HepG2 (cell line): ENCODE results near the gene TNFSF12. TPM values are rescaled to one million over a fixed set of nuclear protein-coding genes. Genes with fewer than 3 reads are reported as not detected.

Experiments
- MEIS2 ChIP-seq: sonication (generic); formaldehyde crosslinking; IDR thresholded peaks from 2 replicates; pipeline ENCODE4 v1.9.0; 2021; ENCODE audit warnings: mild to moderate bottlenecking, missing genetic modification reagents
- MXI1 ChIP-seq: IDR thresholded peaks from 3 replicates; pipeline ENCODE4 v1.6.1; 2012; ENCODE audit warnings: low read depth, low read length, inconsistent platforms, borderline replicate concordance
- NFYC ChIP-seq: IDR thresholded peaks from 2 replicates; pipeline ENCODE4 v1.6.1; 2016; ENCODE audit warnings: missing genetic modification reagents, missing compliant biosample characterization
- SALL1 ChIP-seq: sonication (generic); formaldehyde crosslinking; IDR thresholded peaks from 2 replicates; pipeline ENCODE4 v1.8.0; 2022; ENCODE audit warnings: mild to moderate bottlenecking, missing genetic modification reagents
- SAP130 ChIP-seq: IDR thresholded peaks from 2 replicates; pipeline ENCODE4 v1.6.1; 2016; ENCODE audit warnings: low read depth
- SMC3 ChIP-seq: IDR thresholded peaks from 2 replicates; pipeline ENCODE4 v1.6.1; 2011; ENCODE audit warnings: low read length, improper control_type of control experiment
- THAP11 ChIP-seq: IDR thresholded peaks from 2 replicates; pipeline ENCODE4 v1.6.1; 2016; ENCODE audit warnings: missing biosample characterization, missing genetic modification reagents
- XRCC5 ChIP-seq: fragments of 200-400 bp; formaldehyde crosslinking; optimal IDR thresholded peaks from 2 replicates; pipeline ENCODE3; 2017; ENCODE audit warnings: mild to moderate bottlenecking, low read length
- ZNF180 ChIP-seq: sonication (generic); formaldehyde crosslinking; IDR thresholded peaks from 2 replicates; pipeline ENCODE4 v1.4.0; 2020; ENCODE audit warnings: low read depth, missing genetic modification reagents, borderline replicate concordance
- polyA plus RNA-seq, 8 experiments: library from polyadenylated mRNA; depleted of rRNA in 3 of 8; stranded (reverse) in 7 of 8; unstranded in 1 of 8; fragments of >200 nt; fragmentation: Illumina TruSeq in 4 of 8; extraction: Trizol in 4 of 8; gene quantifications; 2 replicates each; pipeline versions ENCODE4 v1.2.1 to v1.2.3, GENCODE V29; 2011 to 2016; ENCODE audit warnings: low read depth in 4 of 8, missing spikeins in 1 of 8, mixed read lengths in 1 of 8; ENCODE audit not compliant: insufficient read depth in 1 of 8
- total RNA-seq, 5 experiments: library from RNA; depleted of rRNA; stranded (reverse); fragments of >200 nt; fragmentation: Illumina TruSeq; extraction: Trizol; gene quantifications; 2 replicates each; pipeline ENCODE4 v1.2.3, GENCODE V29; 2016; ENCODE audit warnings: low read depth in 1 of 5
- TF ChIP-seq, protein P1 (sequence below): sonication (generic); formaldehyde crosslinking; IDR thresholded peaks from 2 replicates; pipeline ENCODE4 v1.5.1; 2020; ENCODE audit warnings: mild to moderate bottlenecking, missing genetic modification reagents, moderate library complexity
- TF ChIP-seq, protein P2 (sequence below): sonication (generic); formaldehyde crosslinking; IDR thresholded peaks from 2 replicates; pipeline ENCODE4 v1.4.0; 2020; ENCODE audit warnings: mild to moderate bottlenecking, missing genetic modification reagents
- TF ChIP-seq, protein P3 (sequence below): sonication (generic); formaldehyde crosslinking; IDR thresholded peaks from 2 replicates; pipeline ENCODE4 v1.5.0; 2020; ENCODE audit warnings: mild to moderate bottlenecking, missing genetic modification reagents, moderate library complexity

Gene TNFSF12
- total and polyA plus RNA-seq, 2 of the 13 experiments (the other 11 are each of a cell fraction or from before 2014, with no cell fraction given): 0.93 to 7.2 TPM

DNA sequence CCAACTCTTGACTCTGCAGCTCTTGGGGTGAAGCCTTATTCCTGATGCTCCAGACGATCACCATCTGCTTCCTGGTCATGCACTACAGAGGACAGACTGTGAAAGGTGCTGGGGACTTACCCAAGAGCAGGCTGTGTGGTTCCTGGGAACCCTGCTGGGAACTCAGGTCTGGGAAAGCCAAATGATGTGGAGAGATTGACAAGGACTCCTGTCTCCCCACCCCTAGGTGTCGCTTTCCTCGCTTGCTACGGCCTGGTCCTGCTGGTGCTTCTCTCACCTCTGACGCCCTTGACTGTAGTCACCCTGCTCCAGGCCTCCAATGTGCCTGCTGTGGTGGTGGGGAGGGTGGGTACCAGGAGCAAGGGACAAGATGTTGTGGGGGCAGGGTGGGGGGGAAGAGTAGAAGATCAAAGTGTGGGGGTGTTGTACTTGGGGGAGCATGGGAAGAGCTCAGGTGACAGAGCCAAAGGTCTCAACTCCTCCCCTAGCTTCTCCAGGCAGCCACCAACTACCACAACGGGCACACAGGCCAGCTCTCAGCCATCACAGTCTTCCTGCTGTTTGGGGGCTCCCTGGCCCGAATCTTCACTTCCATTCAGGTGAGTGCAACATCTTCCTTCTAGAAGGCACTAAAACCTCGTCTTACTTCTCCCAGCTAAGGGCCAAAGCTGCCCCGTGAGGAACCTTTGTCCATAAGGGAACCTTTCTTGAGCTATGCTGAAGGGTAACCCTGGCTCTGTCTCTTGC, 38.0 kb downstream of the TNFSF12 start (continued):
- TF ChIP-seq, protein P1, sequence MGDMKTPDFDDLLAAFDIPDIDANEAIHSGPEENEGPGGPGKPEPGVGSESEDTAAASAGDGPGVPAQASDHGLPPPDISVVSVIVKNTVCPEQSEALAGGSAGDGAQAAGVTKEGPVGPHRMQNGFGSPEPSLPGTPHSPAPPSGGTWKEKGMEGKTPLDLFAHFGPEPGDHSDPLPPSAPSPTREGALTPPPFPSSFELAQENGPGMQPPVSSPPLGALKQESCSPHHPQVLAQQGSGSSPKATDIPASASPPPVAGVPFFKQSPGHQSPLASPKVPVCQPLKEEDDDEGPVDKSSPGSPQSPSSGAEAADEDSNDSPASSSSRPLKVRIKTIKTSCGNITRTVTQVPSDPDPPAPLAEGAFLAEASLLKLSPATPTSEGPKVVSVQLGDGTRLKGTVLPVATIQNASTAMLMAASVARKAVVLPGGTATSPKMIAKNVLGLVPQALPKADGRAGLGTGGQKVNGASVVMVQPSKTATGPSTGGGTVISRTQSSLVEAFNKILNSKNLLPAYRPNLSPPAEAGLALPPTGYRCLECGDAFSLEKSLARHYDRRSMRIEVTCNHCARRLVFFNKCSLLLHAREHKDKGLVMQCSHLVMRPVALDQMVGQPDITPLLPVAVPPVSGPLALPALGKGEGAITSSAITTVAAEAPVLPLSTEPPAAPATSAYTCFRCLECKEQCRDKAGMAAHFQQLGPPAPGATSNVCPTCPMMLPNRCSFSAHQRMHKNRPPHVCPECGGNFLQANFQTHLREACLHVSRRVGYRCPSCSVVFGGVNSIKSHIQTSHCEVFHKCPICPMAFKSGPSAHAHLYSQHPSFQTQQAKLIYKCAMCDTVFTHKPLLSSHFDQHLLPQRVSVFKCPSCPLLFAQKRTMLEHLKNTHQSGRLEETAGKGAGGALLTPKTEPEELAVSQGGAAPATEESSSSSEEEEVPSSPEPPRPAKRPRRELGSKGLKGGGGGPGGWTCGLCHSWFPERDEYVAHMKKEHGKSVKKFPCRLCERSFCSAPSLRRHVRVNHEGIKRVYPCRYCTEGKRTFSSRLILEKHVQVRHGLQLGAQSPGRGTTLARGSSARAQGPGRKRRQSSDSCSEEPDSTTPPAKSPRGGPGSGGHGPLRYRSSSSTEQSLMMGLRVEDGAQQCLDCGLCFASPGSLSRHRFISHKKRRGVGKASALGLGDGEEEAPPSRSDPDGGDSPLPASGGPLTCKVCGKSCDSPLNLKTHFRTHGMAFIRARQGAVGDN: peak; percentile 39; the same call in 1 of the 2 replicates
- TF ChIP-seq, protein P2, sequence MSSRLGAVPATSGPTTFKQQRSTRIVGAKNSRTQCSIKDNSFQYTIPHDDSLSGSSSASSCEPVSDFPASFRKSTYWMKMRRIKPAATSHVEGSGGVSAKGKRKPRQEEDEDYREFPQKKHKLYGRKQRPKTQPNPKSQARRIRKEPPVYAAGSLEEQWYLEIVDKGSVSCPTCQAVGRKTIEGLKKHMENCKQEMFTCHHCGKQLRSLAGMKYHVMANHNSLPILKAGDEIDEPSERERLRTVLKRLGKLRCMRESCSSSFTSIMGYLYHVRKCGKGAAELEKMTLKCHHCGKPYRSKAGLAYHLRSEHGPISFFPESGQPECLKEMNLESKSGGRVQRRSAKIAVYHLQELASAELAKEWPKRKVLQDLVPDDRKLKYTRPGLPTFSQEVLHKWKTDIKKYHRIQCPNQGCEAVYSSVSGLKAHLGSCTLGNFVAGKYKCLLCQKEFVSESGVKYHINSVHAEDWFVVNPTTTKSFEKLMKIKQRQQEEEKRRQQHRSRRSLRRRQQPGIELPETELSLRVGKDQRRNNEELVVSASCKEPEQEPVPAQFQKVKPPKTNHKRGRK: no peak
- TF ChIP-seq XRCC5: peak; percentile 45
- TF ChIP-seq SAP130 (CRISPR knock-in tag): peak; percentile 43; the same call in 1 of the 2 replicates
- TF ChIP-seq ZNF180: no peak
- TF ChIP-seq NFYC (CRISPR knock-in tag): no peak
- TF ChIP-seq, protein P3, sequence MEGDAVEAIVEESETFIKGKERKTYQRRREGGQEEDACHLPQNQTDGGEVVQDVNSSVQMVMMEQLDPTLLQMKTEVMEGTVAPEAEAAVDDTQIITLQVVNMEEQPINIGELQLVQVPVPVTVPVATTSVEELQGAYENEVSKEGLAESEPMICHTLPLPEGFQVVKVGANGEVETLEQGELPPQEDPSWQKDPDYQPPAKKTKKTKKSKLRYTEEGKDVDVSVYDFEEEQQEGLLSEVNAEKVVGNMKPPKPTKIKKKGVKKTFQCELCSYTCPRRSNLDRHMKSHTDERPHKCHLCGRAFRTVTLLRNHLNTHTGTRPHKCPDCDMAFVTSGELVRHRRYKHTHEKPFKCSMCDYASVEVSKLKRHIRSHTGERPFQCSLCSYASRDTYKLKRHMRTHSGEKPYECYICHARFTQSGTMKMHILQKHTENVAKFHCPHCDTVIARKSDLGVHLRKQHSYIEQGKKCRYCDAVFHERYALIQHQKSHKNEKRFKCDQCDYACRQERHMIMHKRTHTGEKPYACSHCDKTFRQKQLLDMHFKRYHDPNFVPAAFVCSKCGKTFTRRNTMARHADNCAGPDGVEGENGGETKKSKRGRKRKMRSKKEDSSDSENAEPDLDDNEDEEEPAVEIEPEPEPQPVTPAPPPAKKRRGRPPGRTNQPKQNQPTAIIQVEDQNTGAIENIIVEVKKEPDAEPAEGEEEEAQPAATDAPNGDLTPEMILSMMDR (CRISPR knock-in tag): peak; percentile 73
- TF ChIP-seq SALL1 (CRISPR knock-in tag): peak; percentile 41; the same call in 1 of the 2 replicates
- 0 out of 2 replicates have a peak, but pooled peaks have one; percentile 44 for TF ChIP-seq MEIS2 (CRISPR knock-in tag)
- TF ChIP-seq SMC3: peak; percentile 67
- TF ChIP-seq MXI1: peak; percentile 41; the same call in 1 of the 3 replicates
- TF ChIP-seq THAP11 (CRISPR knock-in tag): peak; percentile 30; the same call in 1 of the 2 replicates
